ENCODE results near the gene AGAP1.

- no peak for TF ChIP-seq CTCF (IDR thresholded peaks at IDR 0.05)
- TF ChIP-seq EZH2 (IDR thresholded peaks at IDR 0.05): no peak
- no peak for TF ChIP-seq EZH2phosphoT487 (IDR thresholded peaks at IDR 0.05)
Observed at GRCh38 chr2:235692076-235692475, 198.2 kb downstream of the AGAP1 start.

Measured in neural progenitor cell (in vitro differentiated cells).